GF-D8 (cell line): ENCODE data around the gene GMPR2.
"Not testable (repeated sequence)": the region's sequence is repeated elsewhere in the genome, so short reads cannot be mapped to it uniquely, and the experiment has no call there.

Experiments
- DNase-seq: peaks from one replicate; lab custom pipeline; 2025; lab: John Stamatoyannopoulos, UW

GMPR2 gene

GRCh38 chr14:24202538-24202937, 30.2 kb upstream of the GMPR2 start:
- DNase-seq, result not testable (repeated sequence)

GRCh38 chr14:24203249-24203886, 29.4 kb upstream of the GMPR2 start:
- DNase-seq, result not testable (repeated sequence)

GRCh38 chr14:24204163-24205146, 28.3 kb upstream of the GMPR2 start:
- no peak for DNase-seq

- no peak for DNase-seq
Measured at GRCh38 chr14:24206260-24207103, 26.2 kb upstream of the GMPR2 start.

- DNase-seq, result no peak
Measured at GRCh38 chr14:24207104-24207551, 25.6 kb upstream of the GMPR2 start.

- no peak for DNase-seq
Measured at GRCh38 chr14:24207625-24208024, 25.1 kb upstream of the GMPR2 start.

GRCh38 chr14:24211311-24211710, 21.4 kb upstream of the GMPR2 start:
- DNase-seq, result no peak

GRCh38 chr14:24212924-24213865, 19.5 kb upstream of the GMPR2 start, which contains the start of gene CHMP4A:
CHMP4A (minus strand) TSS chr14:24213488; CDS start chr14:24213439, 49 bp downstream.
- peak; percentile 94 for DNase-seq

- no peak for DNase-seq
Measured at GRCh38 chr14:24213866-24214662, 18.7 kb upstream of the GMPR2 start.

GRCh38 chr14:24215495-24216344, 17.0 kb upstream of the GMPR2 start, which contains the start of gene MDP1:
MDP1 (minus strand) TSS chr14:24216066; CDS start chr14:24215955, 111 bp downstream.
- peak; percentile 82 for DNase-seq

GRCh38 chr14:24216345-24216699, 16.4 kb upstream of the GMPR2 start:
- DNase-seq, result no peak

GRCh38 chr14:24216876-24217275, 15.9 kb upstream of the GMPR2 start:
- not testable (repeated sequence) for DNase-seq

GRCh38 chr14:24219080-24219479, 13.6 kb upstream of the GMPR2 start:
- DNase-seq, result no peak

- no peak for DNase-seq
Measured at GRCh38 chr14:24219521-24219920, 13.2 kb upstream of the GMPR2 start.

GRCh38 chr14:24222987-24223386, 9.7 kb upstream of the GMPR2 start:
- DNase-seq, result not testable (repeated sequence)

- no peak for DNase-seq
Measured at GRCh38 chr14:24224618-24225071, 8.1 kb upstream of the GMPR2 start.

- no peak for DNase-seq
Measured at GRCh38 chr14:24226473-24226872, 6.3 kb upstream of the GMPR2 start.

- no peak for DNase-seq
Measured at GRCh38 chr14:24228902-24229301, 3.8 kb upstream of the GMPR2 start.
